Uterus (tissue), 4 donors: ENCODE results near the gene HSPH1. TPM values are rescaled to one million over a fixed set of nuclear protein-coding genes. Genes with fewer than 3 reads are reported as not detected.

Experiments
- DNase-seq, 2 donors: peaks; one replicate each; pipeline ENCODE4 v3.0.0-alpha.2; 2019 to 2020
- H3K27ac ChIP-seq, 2 donors: fragments of 200-600 bp; sonication (generic); 1 replicate in 1 of 2; 2 replicates in 1 of 2; pipeline ENCODE4 v1.5.1; 2016 to 2018
- H3K27me3 ChIP-seq, 2 donors: fragments of 200-600 bp; sonication (generic); one replicate each; pipeline ENCODE4 v1.5.1; 2018 to 2019; ENCODE audit warnings: control low read depth in 1 of 2
- H3K36me3 ChIP-seq, 2 donors: fragments of 200-600 bp; sonication (generic); one replicate each; pipeline ENCODE4 v1.5.1; 2019; ENCODE audit warnings: control low read depth in 1 of 2
- H3K4me1 ChIP-seq, 2 donors: fragments of 200-600 bp; sonication (generic); one replicate each; pipeline ENCODE4 v1.5.1; 2018 to 2019; ENCODE audit warnings: control low read depth in 1 of 2
- H3K4me3 ChIP-seq, 2 donors: fragments of 200-600 bp; sonication (generic); 1 replicate in 1 of 2; 2 replicates in 1 of 2; pipeline ENCODE4 v1.5.1; 2018 to 2019; ENCODE audit warnings: mild to moderate bottlenecking in 1 of 2
- H3K9me3 ChIP-seq, 2 donors: fragments of 200-600 bp; sonication (generic); one replicate each; pipeline ENCODE4 v1.5.1; 2019; ENCODE audit warnings: control low read depth in 1 of 2
- POLR2A ChIP-seq, 2 donors: fragments of 450-650 bp; IDR thresholded peaks; one replicate each; pipeline ENCODE4 v1.6.1; 2016; ENCODE audit warnings: antibody characterized with exemption in 2 of 2, mild to moderate bottlenecking in 1 of 2, moderate library complexity in 1 of 2
- intact Hi-C: fragments of 100-400 bp; cut with DNase I; formaldehyde crosslinking; loops from one replicate; pipeline ENCODE4 v1.15.1; 2023; ENCODE audit warnings: low total_unique reads
- total RNA-seq, 4 donors: library from RNA; depleted of rRNA in 3 of 4; stranded (reverse); fragments of >200 nt in 3 of 4; gene quantifications; one replicate each; pipeline versions ENCODE4 v1.1.0 to v1.2.4, GENCODE V29; 2014 to 2023
- TF ChIP-seq, protein P1 (sequence below), 4 experiments: fragments of 200-600 bp in 2 of 4; fragments of 450-650 bp in 2 of 4; sonication (generic) in 2 of 4; IDR thresholded peaks; one replicate each; pipeline ENCODE4 v1.5.1; 2016 to 2019; ENCODE audit warnings: antibody characterized with exemption in 4 of 4, mild to moderate bottlenecking in 2 of 4, moderate library complexity in 1 of 4
- donor health status: DM: yes; HTN: yes; CAD: no.

HSPH1 gene
- total RNA-seq: 10 to 100 TPM; 11.3 to 74.7 (median 46.2) TPM

DNA sequence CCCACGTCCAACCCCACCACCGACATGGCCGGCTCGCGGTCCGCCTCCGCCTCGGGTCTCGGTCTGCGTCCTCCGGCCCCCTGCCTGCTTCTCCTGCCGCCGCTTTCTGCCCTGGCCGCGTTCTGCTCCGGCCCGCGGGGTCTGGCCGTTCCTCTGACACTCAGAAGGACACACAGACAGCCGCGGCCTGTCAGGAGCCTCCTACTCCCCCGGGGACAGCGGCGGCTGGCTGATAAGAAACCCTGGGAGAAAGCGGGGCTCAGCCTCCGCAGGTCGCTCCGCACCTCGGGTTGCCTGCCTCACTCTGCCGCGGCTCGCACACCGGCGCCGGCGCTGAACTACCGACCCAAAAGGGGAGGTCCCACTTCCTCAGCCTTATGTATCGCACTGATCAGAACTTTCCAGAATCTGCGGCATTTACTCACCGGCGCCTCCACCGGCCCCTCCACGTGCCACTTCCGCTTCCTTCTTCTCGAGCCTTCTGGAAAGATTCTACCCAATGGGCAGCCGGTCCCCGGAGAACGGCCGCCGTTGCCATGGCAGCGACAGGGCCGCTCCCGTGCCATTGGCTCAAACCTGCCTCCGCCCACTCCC is at the start of gene HSPH1:
Gene HSPH1 (minus strand): TSS at position 348 of the 594 bp plus-strand sequence. CDS start 322 bp downstream, at position 26.
- peak; percentile 65 to 94 for TF ChIP-seq POLR2A (IDR thresholded peaks at IDR 0.05)
- TF ChIP-seq, protein P1, sequence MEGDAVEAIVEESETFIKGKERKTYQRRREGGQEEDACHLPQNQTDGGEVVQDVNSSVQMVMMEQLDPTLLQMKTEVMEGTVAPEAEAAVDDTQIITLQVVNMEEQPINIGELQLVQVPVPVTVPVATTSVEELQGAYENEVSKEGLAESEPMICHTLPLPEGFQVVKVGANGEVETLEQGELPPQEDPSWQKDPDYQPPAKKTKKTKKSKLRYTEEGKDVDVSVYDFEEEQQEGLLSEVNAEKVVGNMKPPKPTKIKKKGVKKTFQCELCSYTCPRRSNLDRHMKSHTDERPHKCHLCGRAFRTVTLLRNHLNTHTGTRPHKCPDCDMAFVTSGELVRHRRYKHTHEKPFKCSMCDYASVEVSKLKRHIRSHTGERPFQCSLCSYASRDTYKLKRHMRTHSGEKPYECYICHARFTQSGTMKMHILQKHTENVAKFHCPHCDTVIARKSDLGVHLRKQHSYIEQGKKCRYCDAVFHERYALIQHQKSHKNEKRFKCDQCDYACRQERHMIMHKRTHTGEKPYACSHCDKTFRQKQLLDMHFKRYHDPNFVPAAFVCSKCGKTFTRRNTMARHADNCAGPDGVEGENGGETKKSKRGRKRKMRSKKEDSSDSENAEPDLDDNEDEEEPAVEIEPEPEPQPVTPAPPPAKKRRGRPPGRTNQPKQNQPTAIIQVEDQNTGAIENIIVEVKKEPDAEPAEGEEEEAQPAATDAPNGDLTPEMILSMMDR (IDR thresholded peaks at IDR 0.05): peak in 3 of 4 experiments; percentile 21 to 37 (median 24)
- Histone ChIP-seq H3K4me3 (peak within 1 kb of the TSS; percentile 68 to 96), H3K4me1 (peaks cover 4 to 8% of the 10 kb centered on the region in 2 donors), H3K27ac (peak within 1 kb of the TSS; percentile 84 to 100), H3K27me3 (no peaks in the 10 kb centered on the region), H3K36me3 (no peaks in the 10 kb centered on the region), H3K9me3 (no peaks in the 10 kb centered on the region)
- intact Hi-C loops: no loop called here
- DNase-seq: peak; percentile 97 to 98

DNA sequence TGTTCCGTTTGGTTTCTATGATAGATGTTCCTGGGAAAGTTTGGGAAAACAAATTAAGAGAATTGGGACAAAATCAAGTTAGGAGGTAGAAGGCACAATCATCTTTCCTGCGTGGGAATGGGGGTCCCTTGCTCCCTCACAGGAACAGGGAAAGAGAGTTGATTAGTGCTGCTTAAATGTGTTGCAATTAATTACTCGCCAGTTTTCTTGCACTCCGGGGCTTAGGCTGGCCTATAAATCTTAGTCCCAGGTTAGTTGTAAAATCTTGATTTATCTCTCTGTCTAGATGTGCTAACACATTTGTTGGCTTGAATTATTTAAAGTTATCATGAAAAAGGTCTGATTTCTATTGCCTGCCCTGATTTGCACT is 48.1 kb upstream of the HSPH1 start:
- intact Hi-C loops: no loop called here
- H3K27ac ChIP-seq: peak overlapping the region; percentile 63 to 80
- H3K9me3 ChIP-seq: no peaks in the 10 kb centered on the region

DNA sequence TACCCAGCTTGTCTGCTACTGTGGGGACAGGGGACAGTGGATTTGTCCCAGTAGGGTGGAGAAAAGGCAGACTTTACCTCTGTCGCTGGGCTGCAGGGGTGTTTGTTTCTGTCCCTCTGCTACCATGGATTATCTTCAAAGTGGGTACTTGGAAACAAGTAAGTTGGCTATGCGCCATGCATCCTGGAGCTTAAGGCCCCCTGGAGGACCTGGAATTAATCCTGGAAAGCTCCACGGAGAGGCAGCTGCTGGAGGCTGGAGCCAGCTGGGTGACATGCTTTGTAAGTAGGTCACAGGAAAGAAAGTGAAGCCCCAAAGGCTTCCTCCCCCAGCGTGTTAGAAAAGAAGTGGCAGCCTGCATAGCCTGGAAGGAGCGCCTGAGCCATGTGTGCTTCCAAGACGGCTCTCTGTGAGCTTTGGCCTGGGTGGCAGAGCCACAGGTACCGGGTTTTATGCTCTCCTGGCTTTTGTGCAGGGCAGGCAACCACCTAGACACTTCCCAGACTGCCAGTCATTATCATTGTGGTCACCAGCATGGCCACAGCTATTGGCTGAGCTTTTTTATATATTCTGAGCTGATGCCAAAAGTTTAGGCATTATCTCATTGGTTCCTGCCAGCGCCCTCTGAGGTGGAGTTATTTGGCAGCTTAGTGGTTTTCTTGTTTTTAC is 47.6 kb upstream of the HSPH1 start:
- TF ChIP-seq, protein P1 (IDR thresholded peaks at IDR 0.05): no peak
- TF ChIP-seq POLR2A (IDR thresholded peaks at IDR 0.05): no peak

More for the DNA sequence above, 48.1 kb upstream of the HSPH1 start:
- no peaks in the 10 kb centered on the region for H3K36me3 ChIP-seq
- no peaks in the 10 kb centered on the region for H3K27me3 ChIP-seq
- DNase-seq: peak in 1 of 2 donors; percentile 54
- TF ChIP-seq, protein P1 (IDR thresholded peaks at IDR 0.05): no peak
- TF ChIP-seq POLR2A (IDR thresholded peaks at IDR 0.05): no peak
- H3K4me1 ChIP-seq: peaks cover 11 to 13% of the 10 kb centered on the region in 2 donors
- no peak overlapping the region for H3K4me3 ChIP-seq

DNA sequence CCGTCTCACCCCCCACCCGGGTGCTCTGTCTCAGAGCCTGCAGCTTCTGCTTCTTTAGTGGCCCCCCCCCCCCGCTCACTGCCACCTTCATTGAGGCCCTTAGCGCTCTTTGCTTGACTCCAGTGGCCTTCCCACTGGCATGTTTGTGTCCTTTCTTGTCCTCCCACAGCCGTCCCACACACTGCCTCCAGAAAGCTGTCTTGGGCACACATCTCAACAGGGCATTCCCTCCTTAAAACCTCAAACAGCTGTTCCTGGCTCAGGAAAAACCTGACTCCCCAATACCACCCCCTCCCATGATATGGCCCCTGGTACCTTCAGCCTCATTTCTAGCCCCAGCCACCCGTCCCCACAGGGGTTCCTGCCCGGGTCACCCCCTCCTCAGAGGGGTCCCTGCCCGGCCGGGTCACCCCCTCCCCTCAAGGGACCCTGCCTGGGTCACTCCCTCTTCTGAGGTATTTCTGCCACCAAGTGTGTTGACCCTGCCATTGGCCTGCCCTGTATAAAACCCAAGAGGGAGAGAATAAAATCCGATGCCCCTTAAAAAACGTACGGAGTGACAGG is 46.9 kb upstream of the HSPH1 start:
- DNase-seq: no peak
- intact Hi-C loops: no loop called here
- no peaks in the 10 kb centered on the region for H3K36me3 ChIP-seq
- peak overlapping the region; percentile 63 to 80 for H3K27ac ChIP-seq
- no peak overlapping the region for H3K4me3 ChIP-seq
- H3K9me3 ChIP-seq: no peaks in the 10 kb centered on the region
- no peaks in the 10 kb centered on the region for H3K27me3 ChIP-seq
- H3K4me1 ChIP-seq: peaks cover 12 to 14% of the 10 kb centered on the region in 2 donors
- no peak for TF ChIP-seq POLR2A (IDR thresholded peaks at IDR 0.05)
- TF ChIP-seq, protein P1 (IDR thresholded peaks at IDR 0.05): no peak

More for the DNA sequence above, 47.6 kb upstream of the HSPH1 start:
- H3K9me3 ChIP-seq: no peaks in the 10 kb centered on the region
- H3K27me3 ChIP-seq: no peaks in the 10 kb centered on the region
- no peaks in the 10 kb centered on the region for H3K36me3 ChIP-seq
- H3K27ac ChIP-seq: peak overlapping the region; percentile 63 to 80
- H3K4me1 ChIP-seq: peaks cover 9 to 13% of the 10 kb centered on the region in 2 donors
- H3K4me3 ChIP-seq: no peak overlapping the region
- intact Hi-C loops: no loop called here
- peak; percentile 69 to 70 for DNase-seq
